Mesenchymal stem cell (in vitro differentiated cells and primary cell): ENCODE measurements around the gene BFAR.

Source experiments
- DNase-seq: peaks from one replicate; pipeline ENCODE4 v3.0.0-alpha.2; 2013
- H2AFZ ChIP-seq: one replicate; pipeline ENCODE4 v1.6.1; 2013; ENCODE audit warnings: low read depth, mild to moderate bottlenecking, control low read depth, inconsistent platforms, low read length, moderate library complexity
- H2AK5ac ChIP-seq: 2 replicates; pipeline ENCODE4 v1.6.1; 2013; ENCODE audit warnings: low read length, moderate library complexity, mild to moderate bottlenecking, inconsistent platforms; ENCODE audit not compliant: severe bottlenecking
- H2BK120ac ChIP-seq: one replicate; pipeline ENCODE4 v1.6.1; 2013; ENCODE audit warnings: low read depth, mild to moderate bottlenecking, inconsistent platforms, low read length, moderate library complexity
- H2BK12ac ChIP-seq, 2 experiments: one replicate each; pipeline ENCODE4 v1.6.1; 2013; ENCODE audit warnings: inconsistent platforms in 2 of 2, low read length in 2 of 2, mild to moderate bottlenecking in 2 of 2, moderate library complexity in 2 of 2, control low read depth in 1 of 2
- H2BK15ac ChIP-seq: one replicate; pipeline ENCODE4 v1.6.1; 2013; ENCODE audit warnings: mild to moderate bottlenecking, low read depth, inconsistent platforms; ENCODE audit not compliant: poor library complexity, severe bottlenecking
- H2BK5ac ChIP-seq: 2 replicates; pipeline ENCODE4 v1.6.1; 2013; ENCODE audit warnings: low read depth, mild to moderate bottlenecking, low read length, control low read depth, inconsistent platforms; ENCODE audit not compliant: poor library complexity, severe bottlenecking
- H3K14ac ChIP-seq, 2 experiments: one replicate each; pipeline ENCODE4 v1.6.1; 2013; ENCODE audit warnings: inconsistent platforms in 2 of 2, low read length in 2 of 2, control low read depth in 1 of 2, mild to moderate bottlenecking in 1 of 2, moderate library complexity in 1 of 2
- H3K18ac ChIP-seq, 2 experiments: one replicate each; pipeline ENCODE4 v1.6.1; 2013; ENCODE audit warnings: inconsistent platforms in 2 of 2, low read length in 2 of 2, control low read depth in 1 of 2, low read depth in 1 of 2, mild to moderate bottlenecking in 1 of 2
- H3K23ac ChIP-seq, 2 experiments: one replicate each; pipeline ENCODE4 v1.6.1; 2013; ENCODE audit warnings: inconsistent platforms in 2 of 2, low read length in 2 of 2, mild to moderate bottlenecking in 2 of 2, moderate library complexity in 2 of 2, control low read depth in 1 of 2
- H3K27ac ChIP-seq: 2 replicates; pipeline ENCODE4 v1.5.1; 2013; ENCODE audit warnings: mild to moderate bottlenecking, moderate library complexity, low read length, control low read depth, inconsistent platforms; ENCODE audit not compliant: poor library complexity, severe bottlenecking
- H3K27me3 ChIP-seq, 2 experiments: 2 replicates each; pipeline versions ENCODE4 v1.6.1 to v1.7.0; 2013; ENCODE audit warnings: low read length in 2 of 2, mild to moderate bottlenecking in 2 of 2, moderate library complexity in 2 of 2, control low read depth in 1 of 2, inconsistent platforms in 1 of 2; ENCODE audit not compliant: control insufficient read depth in 1 of 2, insufficient read depth in 1 of 2
- H3K36me3 ChIP-seq, 2 experiments: 2 replicates each; pipeline versions ENCODE4 v1.6.1 to v1.7.0; 2013; ENCODE audit warnings: low read length in 2 of 2, control low read depth in 1 of 2, inconsistent platforms in 1 of 2, low read depth in 1 of 2, mild to moderate bottlenecking in 1 of 2; ENCODE audit not compliant: insufficient read depth in 2 of 2, control insufficient read depth in 1 of 2
- H3K4ac ChIP-seq, 2 experiments: one replicate each; pipeline ENCODE4 v1.6.1; 2013; ENCODE audit warnings: inconsistent platforms in 2 of 2, low read length in 2 of 2, mild to moderate bottlenecking in 2 of 2, moderate library complexity in 2 of 2, control low read depth in 1 of 2, low read depth in 1 of 2
- H3K4me1 ChIP-seq: 2 replicates; pipeline ENCODE4 v1.6.1; 2013; ENCODE audit warnings: low read depth, low read length, control low read depth; ENCODE audit not compliant: control insufficient read depth, insufficient read depth
- H3K4me2 ChIP-seq: 2 replicates; pipeline ENCODE4 v1.6.1; 2013; ENCODE audit warnings: low read length, mild to moderate bottlenecking, inconsistent platforms; ENCODE audit not compliant: poor library complexity, severe bottlenecking
- H3K4me3 ChIP-seq, 2 experiments: 2 replicates each; pipeline versions ENCODE4 v1.5.1 to v1.7.0; 2013; ENCODE audit warnings: low read length in 2 of 2, mild to moderate bottlenecking in 2 of 2, control low read depth in 1 of 2, low read depth in 1 of 2; ENCODE audit not compliant: insufficient read depth in 1 of 2
- H3K79me1 ChIP-seq: replicated peaks from 2 replicates; pipeline ENCODE4 v1.6.1; 2013; ENCODE audit warnings: mild to moderate bottlenecking, control low read depth, low read length, inconsistent platforms; ENCODE audit not compliant: poor library complexity, severe bottlenecking
- H3K9ac ChIP-seq: 2 replicates; pipeline ENCODE4 v1.7.0; 2013; ENCODE audit warnings: mild to moderate bottlenecking, low read length, moderate library complexity
- H3K9me3 ChIP-seq: 2 replicates; pipeline ENCODE4 v1.7.0; 2013; ENCODE audit warnings: mild to moderate bottlenecking, low read length; ENCODE audit not compliant: control insufficient read depth
- H4K8ac ChIP-seq: one replicate; pipeline ENCODE4 v1.6.1; 2013; ENCODE audit warnings: inconsistent platforms, mild to moderate bottlenecking, low read length, moderate library complexity
- H4K91ac ChIP-seq: one replicate; pipeline ENCODE4 v1.6.1; 2013; ENCODE audit warnings: mild to moderate bottlenecking, low read length, inconsistent platforms
- WGBS: methylation state at CpG from one replicate; pipeline ENCODE4 v1.1.7; 2013; ENCODE audit warnings: mixed read lengths; 5-methylcytosine and 5-hydroxymethylcytosine counted together

Gene BFAR

DNA sequence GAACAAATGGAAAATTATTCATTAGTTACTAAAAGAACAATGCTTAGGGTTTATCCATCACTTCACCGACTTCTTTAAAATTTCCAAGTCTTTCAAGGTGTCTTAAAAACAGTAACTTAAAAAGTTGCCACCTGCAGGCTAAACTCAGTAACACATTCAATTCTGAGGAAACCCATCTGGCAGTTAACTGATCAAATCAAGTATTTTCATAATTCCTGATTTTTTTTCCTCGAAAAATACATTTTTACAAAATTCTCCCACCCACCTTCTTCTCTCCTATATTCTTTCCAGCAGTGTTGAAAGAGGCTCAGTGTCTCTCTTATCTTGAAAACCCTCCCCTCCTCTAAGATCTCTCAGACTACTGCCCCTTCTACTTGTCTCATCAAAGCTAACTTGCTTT lies 32.6 kb upstream of the BFAR start:
- WGBS: 92% methylated on average over 2 of the region's 2 CpGs
- Histone ChIP-seq H3K9me3 (no peaks in the 10 kb centered on the region), H2BK12ac (no peak overlapping the region), H3K4me2 (no peak overlapping the region), H3K9ac (no peak overlapping the region), H2BK5ac (no peak overlapping the region), H2AFZ (no peak overlapping the region), H2AK5ac (no peak overlapping the region), H4K8ac (no peak overlapping the region), H2BK15ac (no peak overlapping the region), H3K4ac (no peak overlapping the region), H3K14ac (no peak overlapping the region), H2BK120ac (no peak overlapping the region), H3K79me1 (peaks cover 11% of the 10 kb centered on the region), H3K36me3 (peaks cover 38 to 86% of the 10 kb centered on the region in 2 experiments), H4K91ac (no peak overlapping the region), H3K18ac (no peak overlapping the region), H3K23ac (no peak overlapping the region), H3K27me3 (no peaks in the 10 kb centered on the region), H3K4me1 (no peaks in the 10 kb centered on the region), H3K4me3 (no peak overlapping the region), H3K27ac (no peak overlapping the region)
- peak; percentile 34 for DNase-seq

DNA sequence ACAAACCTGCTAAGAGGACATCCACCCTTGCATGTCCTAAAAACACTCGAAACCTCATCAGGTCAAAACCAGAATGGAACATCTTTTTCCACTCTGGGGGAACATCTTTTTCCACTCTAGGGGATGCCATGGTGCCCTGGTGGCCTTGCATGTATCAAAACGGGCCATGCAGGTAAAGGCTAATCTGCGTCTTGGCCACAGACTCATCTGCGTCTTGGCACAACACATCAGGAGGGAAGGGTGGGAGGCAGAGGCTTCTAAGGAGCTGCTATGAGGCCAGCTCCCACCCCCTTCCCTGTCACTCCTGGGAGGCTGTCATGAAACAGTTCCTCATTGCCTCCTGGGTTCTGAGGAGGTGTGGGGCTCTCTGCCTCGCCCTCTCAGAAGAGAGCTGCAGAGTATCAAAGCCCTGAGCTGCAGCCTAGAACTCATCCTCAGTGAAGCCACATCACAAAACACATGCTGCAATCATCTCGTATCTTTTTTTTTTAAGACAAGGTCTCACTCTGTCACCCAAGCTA lies 30.2 kb upstream of the BFAR start:
- H4K8ac ChIP-seq: no peak overlapping the region
- no peak for DNase-seq
- no peak overlapping the region for H2BK120ac ChIP-seq
- no peak overlapping the region for H3K9ac ChIP-seq
- no peak overlapping the region for H2BK15ac ChIP-seq
- H3K4me2 ChIP-seq: no peak overlapping the region
- no peak overlapping the region for H3K14ac ChIP-seq
- H2BK5ac ChIP-seq: no peak overlapping the region
- no peak overlapping the region for H4K91ac ChIP-seq
- WGBS: 95% methylated on average over 6 of the region's 6 CpGs
- no peaks in the 10 kb centered on the region for H3K9me3 ChIP-seq
- H2BK12ac ChIP-seq: no peak overlapping the region
- no peak overlapping the region for H2AK5ac ChIP-seq
- no peak overlapping the region for H3K27ac ChIP-seq
- no peak overlapping the region for H3K23ac ChIP-seq
- no peak overlapping the region for H3K4ac ChIP-seq
- no peaks in the 10 kb centered on the region for H3K27me3 ChIP-seq
- H3K79me1 ChIP-seq: peaks cover 6% of the 10 kb centered on the region
- H2AFZ ChIP-seq: no peak overlapping the region
- no peak overlapping the region for H3K18ac ChIP-seq
- peaks cover 47 to 92% of the 10 kb centered on the region in 2 experiments for H3K36me3 ChIP-seq
- H3K4me1 ChIP-seq: no peaks in the 10 kb centered on the region
- H3K4me3 ChIP-seq: no peak overlapping the region

GRCh38 chr16:14606102-14606501 lies 26.6 kb upstream of the BFAR start:
- no peaks in the 10 kb centered on the region for H3K9me3 ChIP-seq

GRCh38 chr16:14608111-14608566 lies 24.6 kb upstream of the BFAR start:
- Histone ChIP-seq H2BK12ac (no peak overlapping the region), H4K91ac (no peak overlapping the region), H3K4ac (no peak overlapping the region), H4K8ac (no peak overlapping the region), H3K18ac (no peak overlapping the region), H3K9ac (no peak overlapping the region), H3K23ac (no peak overlapping the region), H3K14ac (no peak overlapping the region), H3K4me2 (no peak overlapping the region), H3K9me3 (no peaks in the 10 kb centered on the region), H3K27ac (no peak overlapping the region), H3K4me3 (no peak overlapping the region), H3K4me1 (no peaks in the 10 kb centered on the region), H2AK5ac (no peak overlapping the region), H3K79me1 (no peaks in the 10 kb centered on the region), H3K36me3 (peaks cover 40 to 86% of the 10 kb centered on the region in 2 experiments), H2BK15ac (no peak overlapping the region), H2BK5ac (no peak overlapping the region), H2BK120ac (no peak overlapping the region), H2AFZ (no peak overlapping the region), H3K27me3 (no peaks in the 10 kb centered on the region)
- DNase-seq: no peak
- WGBS: 92% methylated on average over 1 of the region's 4 CpGs

More at GRCh38 chr16:14606102-14606501, 26.6 kb upstream of the BFAR start:
- no peak overlapping the region for H3K4me2 ChIP-seq
- H4K8ac ChIP-seq: no peak overlapping the region
- no peaks in the 10 kb centered on the region for H3K27me3 ChIP-seq
- no peak overlapping the region for H2AFZ ChIP-seq
- H2BK15ac ChIP-seq: no peak overlapping the region
- H2BK12ac ChIP-seq: no peak overlapping the region
- no peak overlapping the region for H3K14ac ChIP-seq
- no peak overlapping the region for H2BK5ac ChIP-seq
- no peak overlapping the region for H3K9ac ChIP-seq
- H3K27ac ChIP-seq: no peak overlapping the region
- H3K18ac ChIP-seq: no peak overlapping the region
- H3K4me1 ChIP-seq: no peaks in the 10 kb centered on the region
- peaks cover 44 to 93% of the 10 kb centered on the region in 2 experiments for H3K36me3 ChIP-seq
- no peak overlapping the region for H3K4me3 ChIP-seq
- no peak overlapping the region for H3K4ac ChIP-seq
- no peak overlapping the region for H4K91ac ChIP-seq
- no peak overlapping the region for H3K23ac ChIP-seq
- H2BK120ac ChIP-seq: no peak overlapping the region
- H3K79me1 ChIP-seq: peaks cover 4% of the 10 kb centered on the region
- WGBS: 88% methylated on average over 5 of the region's 6 CpGs
- DNase-seq: no peak
- no peak overlapping the region for H2AK5ac ChIP-seq
